ENCODE measurements around the gene UFD1. TPM values are rescaled to one million over a fixed set of nuclear protein-coding genes. Genes with fewer than 3 reads are reported as not detected.

Gene UFD1
- total RNA-seq, 2 experiments from 2014 or later: 88.1 to 90.1 TPM

DNA sequence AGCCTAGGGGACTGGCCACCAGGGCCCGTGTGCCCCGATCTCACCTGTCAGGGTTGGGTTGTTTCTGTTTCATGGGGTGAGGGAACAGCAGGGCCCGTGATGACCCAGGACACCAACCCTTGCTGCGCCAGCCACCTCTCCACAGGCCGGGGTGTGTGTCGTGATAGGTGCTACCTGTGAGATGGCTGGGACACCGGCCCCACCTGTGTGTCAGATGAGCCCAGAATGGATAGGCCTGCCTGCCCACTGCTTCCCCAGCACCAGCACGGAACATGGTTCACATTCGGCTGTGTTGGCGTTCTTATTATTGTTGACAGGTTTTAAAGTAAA, 38.1 kb upstream of the UFD1 start:
- ChIA-PET CTCF (no interaction called here), POLR2A (no interaction called here)

DNA sequence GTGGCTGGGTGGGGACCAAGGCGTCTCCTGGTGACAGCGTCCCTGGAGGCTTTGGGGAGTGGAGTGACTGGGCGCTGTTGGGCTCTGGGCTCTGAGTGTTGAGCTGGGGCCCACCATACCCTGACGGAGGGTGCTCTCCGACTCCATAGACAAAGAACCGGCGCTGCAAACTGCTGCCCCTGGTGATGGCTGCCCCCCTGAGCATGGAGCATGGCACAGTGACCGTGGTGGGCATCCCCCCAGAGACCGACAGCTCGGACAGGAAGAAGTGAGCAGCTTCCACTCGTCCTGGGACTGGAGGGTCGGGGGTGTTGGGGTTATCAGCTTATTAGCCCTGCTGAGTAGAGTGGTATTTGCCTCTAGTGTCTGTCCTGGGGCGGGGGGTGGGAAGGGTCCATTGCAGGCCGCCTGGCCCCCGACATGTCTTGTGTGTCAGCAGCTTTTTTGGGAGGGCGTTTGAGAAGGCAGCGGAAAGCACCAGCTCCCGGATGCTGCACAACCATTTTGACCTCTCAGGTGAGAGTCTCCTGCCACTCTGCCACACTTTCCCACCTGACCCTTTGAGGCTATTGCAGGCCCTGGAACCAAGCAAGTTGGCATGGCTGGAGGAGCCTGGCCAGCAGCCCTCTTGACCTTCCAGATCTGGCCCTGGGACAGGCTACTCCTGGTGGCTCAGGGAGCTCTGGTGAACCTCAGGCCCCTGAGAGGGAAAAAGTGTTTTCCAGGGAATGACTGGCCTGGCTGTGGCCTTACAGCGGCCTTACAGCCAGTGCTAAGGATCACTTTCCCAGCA, 37.6 kb upstream of the UFD1 start:
- POLR2A ChIA-PET: no interaction called here
- CTCF ChIA-PET: interaction anchor here (1.0 kb wide), 1 partner anchor 14 kb away, joined by 4 read pairs; no protein-coding TSS in a partner anchor

DNA sequence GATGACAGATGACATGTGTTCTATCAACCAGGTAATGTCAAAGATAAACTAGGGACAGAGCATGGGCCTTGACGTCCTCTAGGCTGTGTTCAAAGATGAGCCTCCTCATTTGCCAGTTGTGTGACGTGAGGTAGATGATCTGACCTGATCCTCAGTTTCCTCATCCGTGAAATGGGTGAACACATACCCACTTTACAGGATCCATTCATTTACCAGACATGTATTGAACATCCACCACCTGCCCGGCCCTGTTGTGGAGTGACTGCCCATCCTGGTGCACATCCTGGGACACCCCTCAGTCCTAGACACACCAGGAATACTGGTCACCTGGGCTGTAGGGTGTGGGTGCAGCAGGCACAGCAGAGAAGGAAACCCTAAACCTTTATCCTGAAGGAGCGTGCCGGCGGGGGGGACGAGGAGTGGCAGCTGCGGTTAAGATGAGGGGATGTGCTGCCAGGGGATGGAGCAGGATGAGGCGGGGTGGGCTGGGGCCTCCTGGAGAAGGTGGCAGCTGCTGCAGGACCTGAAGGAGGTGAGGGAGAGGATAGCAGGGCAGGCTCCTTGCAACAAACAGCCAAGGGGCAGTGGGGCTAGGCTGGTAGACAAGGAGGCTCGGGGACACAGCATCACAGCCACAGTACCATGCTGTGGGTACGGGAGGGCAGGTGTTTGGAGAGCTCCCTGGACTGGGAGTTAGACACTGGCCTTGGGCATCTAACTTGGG, 36.8 kb upstream of the UFD1 start:
- ChIA-PET POLR2A (no interaction called here), CTCF (interaction anchor here (1.0 kb wide), 1 partner anchor 14 kb away, joined by 4 read pairs; no protein-coding TSS in a partner anchor)

DNA sequence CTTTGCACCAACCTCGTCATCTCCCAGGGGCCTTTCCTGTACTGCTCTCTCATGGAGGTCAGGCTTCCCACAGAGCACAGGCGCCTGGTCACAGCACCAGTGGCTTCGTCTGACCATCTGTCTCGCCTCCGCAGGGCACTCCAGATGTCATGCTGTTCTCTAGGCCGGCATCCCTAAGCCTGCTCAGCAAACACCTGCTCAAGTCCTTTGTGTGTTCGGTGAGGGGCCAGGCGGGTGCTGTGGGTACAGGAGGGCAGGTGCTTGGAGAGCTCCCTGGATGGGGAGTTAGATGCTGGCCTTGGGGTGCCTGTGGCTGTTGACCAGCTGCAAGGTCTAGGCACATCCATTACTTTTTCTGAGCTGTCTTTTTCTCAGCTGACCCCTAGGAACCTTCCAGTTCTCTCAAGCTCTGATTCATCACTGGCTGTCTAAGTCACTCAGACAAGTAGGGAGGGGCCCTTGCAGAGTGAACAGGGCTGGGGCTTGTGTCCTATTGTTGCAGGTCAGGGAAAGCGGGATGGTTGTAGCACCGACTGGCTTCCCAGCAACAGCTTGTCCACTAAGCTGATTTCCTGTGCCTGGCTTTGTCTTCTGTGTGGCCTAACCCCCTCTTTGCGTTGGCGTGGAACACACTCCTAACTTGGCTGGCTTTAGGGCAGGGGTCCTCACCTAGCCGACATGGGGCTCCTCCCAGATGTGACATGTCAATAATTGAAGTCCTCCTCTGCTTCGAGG, 36.0 kb upstream of the UFD1 start:
- ChIA-PET CTCF (no interaction called here), POLR2A (no interaction called here)

DNA sequence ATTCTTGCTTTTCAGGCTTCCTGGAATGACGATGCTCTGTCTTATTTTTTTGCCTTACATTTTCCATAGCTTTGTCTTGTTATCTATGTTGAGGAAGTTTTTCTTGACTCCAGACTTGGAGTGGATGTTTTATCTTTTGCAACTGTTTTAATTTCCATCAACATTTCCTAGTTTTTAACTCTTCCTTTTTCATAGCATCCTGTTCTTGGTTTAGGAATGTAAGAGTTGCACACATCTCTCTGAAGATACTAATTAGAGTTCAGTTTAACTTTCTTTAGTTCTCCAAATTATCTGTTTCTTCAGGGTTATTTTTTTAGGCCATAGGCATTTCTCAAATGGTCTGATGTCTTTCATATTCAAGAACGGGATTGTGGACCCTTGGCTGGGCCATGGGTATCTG, 34.8 kb upstream of the UFD1 start:
- ChIA-PET CTCF (no interaction called here), POLR2A (no interaction called here)

DNA sequence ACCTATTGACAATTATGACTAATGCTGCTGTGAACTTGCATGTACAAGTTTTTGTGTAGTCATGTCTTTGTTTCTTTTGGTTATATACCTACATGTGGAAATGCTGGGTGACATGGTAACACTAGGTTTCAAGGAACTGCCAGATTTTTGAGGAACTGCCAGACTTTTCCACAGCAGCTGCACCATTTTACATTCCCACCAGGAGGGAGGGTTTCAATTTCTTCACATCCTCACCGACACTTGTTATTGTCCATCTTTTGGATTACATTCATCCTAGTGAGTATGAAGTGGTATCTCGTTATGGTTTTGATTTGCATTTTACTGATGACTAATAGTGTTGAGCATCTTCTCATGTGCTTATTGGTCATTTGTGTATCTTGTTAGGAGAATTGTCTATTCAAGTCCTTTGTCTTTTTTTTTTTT, 31.9 kb upstream of the UFD1 start:
- ChIA-PET POLR2A (no interaction called here), CTCF (interaction anchor here (0.5 kb wide), 1 partner anchor 198 kb away, joined by 4 read pairs; no protein-coding TSS in a partner anchor)

DNA sequence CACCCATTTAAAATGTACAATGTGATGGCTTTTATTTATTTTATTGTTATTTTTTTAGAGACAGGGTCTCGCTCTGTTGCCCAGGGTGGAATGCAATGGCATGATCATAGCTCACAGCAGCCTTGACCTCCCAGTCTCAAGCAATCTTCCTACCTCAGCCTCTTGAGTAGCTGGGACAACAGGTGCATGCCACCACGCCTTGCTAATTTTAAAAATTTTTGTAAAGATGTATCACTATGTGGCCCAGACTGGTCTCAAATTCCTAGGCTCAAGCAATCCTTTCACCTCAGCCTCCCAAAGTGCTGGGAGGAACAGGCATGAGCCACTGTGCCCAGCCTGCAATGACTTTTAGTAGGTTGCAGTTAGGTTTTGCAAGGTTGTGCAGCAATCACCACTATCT, 30.9 kb upstream of the UFD1 start:
- CTCF ChIA-PET: no interaction called here
- POLR2A ChIA-PET: no interaction called here

DNA sequence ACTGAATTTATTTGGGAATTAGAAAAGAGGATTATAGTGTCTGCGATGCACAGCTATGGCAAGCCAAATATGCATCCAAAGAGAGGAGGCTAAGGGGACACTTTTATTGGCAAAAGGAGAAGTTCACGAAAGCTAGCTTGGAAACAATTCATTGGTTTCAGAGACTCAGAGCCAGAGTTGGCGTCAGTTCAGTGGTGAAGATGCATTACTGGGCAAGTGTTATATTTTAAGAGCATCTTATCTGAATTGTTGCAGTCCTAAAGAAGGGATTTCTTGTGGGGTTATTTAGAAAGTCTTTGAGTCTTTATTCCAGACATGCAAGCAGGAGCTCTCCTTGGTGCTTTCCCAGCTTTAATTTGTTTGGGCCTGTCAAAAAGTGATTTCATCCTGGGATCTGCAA, 30.2 kb upstream of the UFD1 start:
- CTCF ChIA-PET: no interaction called here
- POLR2A ChIA-PET: no interaction called here

DNA sequence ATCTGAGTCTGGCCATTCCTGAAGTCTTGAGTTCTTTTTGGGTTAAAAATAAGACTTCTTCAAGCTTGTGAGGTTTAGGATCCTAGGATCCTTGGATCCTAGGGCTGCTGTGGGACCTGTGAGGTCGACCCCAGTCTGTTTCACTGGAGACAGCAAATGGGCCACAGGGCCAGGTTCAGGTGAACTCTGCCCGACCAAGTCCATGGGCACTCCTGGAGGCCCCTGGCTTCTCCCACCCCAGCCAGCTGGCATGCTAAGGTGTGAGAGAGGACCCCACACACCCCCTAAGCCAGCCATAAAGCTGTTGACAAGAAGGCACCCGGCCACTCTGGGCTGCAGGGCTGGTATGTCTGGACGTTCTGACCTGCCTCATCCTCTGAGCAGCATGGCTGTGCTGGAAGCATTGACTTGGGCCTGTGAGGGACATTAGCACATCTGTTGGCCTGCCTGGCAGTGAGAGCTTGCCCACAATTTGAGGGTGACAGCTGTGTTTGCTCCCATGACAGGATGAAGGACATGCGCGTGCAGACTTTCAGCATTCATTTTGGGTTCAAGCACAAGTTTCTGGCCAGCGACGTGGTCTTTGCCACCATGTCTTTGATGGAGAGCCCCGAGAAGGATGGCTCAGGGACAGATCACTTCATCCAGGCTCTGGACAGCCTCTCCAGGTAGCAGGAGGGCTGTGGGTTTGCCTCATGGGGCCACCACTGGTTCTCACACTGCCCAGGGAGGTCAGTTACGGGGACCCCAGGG, 29.2 kb upstream of the UFD1 start:
- ChIA-PET CTCF (no interaction called here), POLR2A (no interaction called here)

DNA sequence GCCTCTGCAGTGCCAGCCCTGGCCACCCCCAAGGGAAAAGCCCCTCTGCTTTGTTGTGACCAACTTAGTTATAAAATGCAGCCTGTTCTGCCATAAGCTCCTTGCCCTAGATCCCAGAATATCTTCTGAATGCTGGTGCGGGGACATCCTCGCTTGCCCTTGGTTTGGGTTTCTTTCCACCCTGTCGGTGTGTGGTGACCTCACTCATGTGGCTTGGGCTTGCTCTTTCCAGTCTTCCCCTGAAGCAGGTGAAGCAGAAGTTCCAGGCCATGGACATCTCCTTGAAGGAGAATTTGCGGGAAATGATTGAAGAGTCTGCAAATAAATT, 28.5 kb upstream of the UFD1 start:
- ChIA-PET POLR2A (no interaction called here), CTCF (no interaction called here)

DNA sequence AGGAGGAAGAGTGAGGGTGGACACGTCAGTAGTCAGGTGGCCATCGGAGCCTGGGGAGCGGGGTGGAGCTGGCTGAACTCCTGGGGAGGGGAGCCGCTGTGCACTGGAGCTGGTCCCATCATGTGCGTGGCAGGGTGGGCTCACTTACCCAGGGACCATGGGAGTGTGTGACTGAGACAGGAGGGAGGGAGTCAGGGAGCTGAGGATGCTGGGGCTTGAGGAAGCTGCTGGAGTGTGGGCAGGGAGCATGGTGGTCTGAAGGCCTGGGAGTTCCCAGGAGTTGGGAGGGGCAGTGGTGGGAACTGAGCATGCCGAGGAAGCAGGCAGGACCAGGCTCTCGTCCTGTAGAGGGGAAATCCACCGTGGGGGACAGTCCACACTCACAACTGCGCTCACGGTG, 27.2 kb upstream of the UFD1 start:
- POLR2A ChIA-PET: no interaction called here
- CTCF ChIA-PET: no interaction called here

DNA sequence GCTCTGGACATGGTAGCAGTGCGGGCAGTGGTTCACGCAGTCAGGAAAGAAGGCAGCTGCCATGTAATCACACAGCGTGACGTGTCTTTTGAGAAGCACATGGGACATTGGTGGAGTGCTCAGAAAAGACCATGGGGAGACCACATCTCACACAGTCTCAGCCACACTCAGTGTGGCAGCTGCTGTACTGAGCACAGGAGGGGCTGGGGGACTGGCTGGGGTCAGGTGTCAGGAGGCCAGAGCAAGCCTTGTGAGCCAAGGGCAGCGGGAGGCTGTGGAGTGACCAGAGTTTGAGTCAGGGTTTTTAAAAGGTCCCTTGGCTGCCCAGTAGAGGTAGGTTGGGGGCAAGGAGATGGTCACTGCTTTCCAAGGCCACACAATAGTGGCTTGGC, 26.7 kb upstream of the UFD1 start:
- ChIA-PET POLR2A (no interaction called here), CTCF (no interaction called here)

DNA sequence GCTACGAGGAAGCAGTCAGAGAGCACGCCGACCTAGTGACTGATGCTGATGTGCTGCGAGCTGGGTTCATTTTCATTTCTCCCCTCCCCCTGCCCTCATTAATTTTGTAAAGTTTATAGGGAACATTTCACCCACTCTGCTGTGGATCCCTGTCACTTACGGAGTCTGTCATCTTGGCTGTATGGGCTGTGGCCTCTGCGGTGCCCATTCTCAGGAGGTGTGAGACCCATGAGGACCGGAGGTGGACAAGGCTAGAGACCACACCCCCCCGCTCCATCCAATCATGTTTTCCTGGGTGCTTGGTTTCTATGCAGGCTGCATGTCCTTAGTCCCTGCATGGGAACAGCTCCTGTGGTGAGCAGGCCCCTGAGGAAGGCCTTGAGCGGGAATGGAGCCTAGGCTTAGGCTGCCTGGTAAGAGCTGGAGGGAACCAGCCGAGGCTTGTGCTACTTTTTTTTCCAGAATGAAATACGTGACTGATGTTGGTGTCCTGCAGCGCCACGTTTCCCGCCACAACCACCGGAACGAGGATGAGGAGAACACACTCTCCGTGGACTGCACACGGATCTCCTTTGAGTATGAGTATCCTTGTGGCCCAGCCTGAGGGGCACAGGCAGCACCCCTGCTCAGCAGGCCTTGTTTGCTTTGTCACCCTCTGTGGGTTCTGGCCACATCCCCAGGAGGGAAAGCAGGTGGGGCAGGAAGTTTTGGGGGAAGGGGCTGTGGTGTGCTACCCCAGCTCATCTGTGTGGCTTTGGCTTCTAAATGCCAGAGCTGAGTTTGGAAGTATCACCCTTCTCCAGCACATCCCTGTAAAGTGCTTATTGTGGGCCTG, 26.1 kb upstream of the UFD1 start:
- POLR2A ChIA-PET: no interaction called here

DNA sequence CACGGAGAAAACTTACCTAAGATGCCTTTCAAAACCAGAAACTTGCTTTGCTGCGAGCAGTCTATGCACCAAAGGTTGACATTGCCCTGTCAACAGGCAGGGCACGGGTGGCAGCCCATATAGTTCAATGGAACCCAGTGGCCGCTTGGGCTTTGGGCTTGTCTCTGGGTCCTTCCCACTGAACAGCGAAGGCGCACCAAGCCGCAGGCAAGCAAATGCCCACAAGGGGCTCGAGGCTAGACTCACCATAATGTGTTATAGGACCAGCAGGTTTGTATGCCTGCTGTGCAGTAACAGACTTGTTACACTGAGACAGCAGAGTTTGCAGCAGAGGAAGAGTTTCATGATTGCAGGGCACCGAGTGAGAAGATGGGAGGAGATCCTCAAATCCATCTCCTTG, 24.9 kb upstream of the UFD1 start:
- ChIA-PET POLR2A (no interaction called here), CTCF (no interaction called here)

More for the DNA sequence above, 26.1 kb upstream of the UFD1 start:
- CTCF ChIA-PET: no interaction called here

DNA sequence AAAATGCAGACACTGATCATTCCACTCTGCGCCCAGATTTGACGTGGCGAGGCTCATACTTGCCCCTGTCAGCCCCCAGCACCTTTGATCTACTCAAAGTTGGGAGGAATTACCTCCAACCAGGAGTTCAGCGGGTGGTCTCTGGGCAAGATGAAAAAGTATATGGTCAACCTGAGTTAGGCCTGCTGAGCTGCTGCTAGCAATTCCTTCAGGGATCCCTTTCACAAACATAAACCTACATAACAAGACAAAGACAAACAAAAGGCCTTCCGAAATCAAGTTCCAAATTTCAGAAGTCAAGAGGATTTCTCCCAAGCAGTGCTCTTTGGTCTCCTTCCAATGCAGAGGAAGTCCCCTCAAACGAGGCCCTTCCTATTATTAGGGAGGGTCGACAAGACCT, 24.4 kb upstream of the UFD1 start:
- ChIA-PET POLR2A (no interaction called here), CTCF (no interaction called here)

DNA sequence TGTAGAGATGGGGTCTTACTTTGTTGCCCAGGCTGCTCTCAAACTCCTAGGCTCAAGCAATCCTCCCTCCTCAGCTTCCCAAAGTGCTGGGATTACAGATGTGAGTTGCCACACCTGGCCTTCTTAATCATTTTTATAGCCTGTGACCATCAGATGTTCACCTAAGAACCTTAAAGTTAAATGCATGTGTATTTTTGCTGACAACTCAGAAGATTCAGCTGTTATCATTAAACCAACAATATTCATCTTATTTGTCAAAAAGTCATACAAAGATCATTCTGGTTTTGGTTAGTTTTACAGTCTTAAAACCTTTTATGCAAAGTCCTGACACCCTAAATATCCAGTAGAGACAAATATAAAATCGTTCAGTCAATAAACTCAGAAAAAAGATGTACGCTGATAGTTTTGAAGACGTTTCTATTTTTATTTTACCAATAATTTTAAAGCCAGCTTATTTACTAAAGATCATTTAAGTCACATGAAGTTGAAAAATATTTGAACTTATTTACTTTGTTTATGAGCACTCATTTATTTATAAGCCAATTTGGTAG, 23.0 kb upstream of the UFD1 start:
- CTCF ChIA-PET: interaction anchor here (1.0 kb wide), 1 partner anchor 14 kb away, joined by 4 read pairs; no protein-coding TSS in a partner anchor
- POLR2A ChIA-PET: no interaction called here

DNA sequence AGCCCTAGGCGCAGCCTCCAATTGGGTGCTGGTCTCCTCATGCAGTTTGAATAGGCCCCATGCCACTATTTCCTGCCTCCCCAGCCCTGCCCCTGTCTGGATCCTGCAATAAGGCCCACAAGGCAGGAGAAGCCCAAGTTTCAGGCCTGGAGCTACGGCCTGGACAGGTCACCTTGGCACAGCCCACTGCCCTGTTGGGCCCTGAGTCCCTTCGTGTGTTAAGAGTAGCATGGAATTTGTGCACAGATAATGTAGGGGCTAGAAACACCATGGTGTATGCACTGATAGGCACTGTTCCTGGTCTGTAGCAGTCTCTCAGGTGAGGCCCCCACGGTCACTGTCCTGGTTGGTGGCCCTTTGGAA, 20.9 kb upstream of the UFD1 start:
- POLR2A ChIA-PET: no interaction called here
- CTCF ChIA-PET: no interaction called here

DNA sequence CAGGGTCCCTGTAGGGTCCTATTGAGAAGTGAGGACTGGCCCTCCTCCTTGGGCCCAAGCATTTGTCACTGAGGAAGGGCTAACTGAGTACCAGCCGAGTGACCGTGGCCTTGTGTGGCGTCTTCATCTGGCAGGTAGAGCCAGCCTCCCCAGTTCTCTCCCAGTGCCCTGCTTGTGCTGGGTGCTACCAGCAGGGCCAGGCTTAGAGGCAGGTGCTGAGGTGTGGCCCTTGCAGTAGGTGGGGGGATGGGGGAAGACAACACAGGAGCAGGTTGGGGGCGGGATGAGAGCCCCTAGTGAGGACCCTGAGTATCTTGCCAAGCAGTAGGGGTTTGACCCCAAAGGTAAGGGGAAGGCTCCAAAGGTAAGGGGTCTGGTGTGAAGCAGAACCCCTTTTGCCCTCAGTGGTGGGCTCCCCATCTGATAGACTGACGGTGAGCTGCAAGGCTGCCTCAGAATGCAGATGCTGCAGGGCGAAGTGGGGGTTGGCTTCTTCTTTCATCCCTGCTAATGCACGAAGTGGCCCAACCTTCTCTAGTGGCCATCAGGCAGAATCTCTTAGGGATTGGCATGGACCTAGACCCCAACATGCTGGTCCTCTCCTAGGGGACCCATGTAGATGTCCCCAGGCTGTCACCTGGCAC, 20.4 kb upstream of the UFD1 start:
- ChIA-PET CTCF (no interaction called here), POLR2A (no interaction called here)

DNA sequence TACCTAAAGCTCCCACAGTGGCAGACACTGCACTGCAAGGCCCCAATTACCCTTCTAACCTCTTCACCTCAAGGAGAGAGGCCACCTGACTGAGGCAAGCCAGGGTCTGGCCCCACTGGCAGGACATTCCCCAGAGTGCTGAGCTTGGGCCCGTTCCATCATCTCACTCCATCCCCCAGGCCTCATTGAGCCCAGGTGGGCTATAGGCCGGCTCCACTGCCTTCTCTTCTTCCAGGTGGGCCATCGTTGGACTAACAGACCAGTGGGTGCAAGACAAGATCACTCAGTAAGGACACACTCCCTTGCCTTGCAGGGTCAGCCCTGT, 19.8 kb upstream of the UFD1 start:
- POLR2A ChIA-PET: no interaction called here

More for the DNA sequence above, 19.8 kb upstream of the UFD1 start:
- CTCF ChIA-PET: no interaction called here
